Measurements from ENCODE around the gene RGS17.
"Not testable (repeated sequence)": the region's sequence is repeated elsewhere in the genome, so short reads cannot be mapped to it uniquely, and the experiment has no call there.

RGS17 gene

GRCh38 chr6:153123801-153124200, 7.3 kb downstream of the RGS17 start:
- DNase-seq (ENCODE audit: low read depth): no peak

- no peak for DNase-seq (ENCODE audit: low read depth)
These were observed 9.8 kb downstream of the RGS17 start for GRCh38 chr6:153121311-153121710.

GRCh38 chr6:153117986-153118879, 12.8 kb downstream of the RGS17 start:
- peak; percentile 75 for DNase-seq (ENCODE audit: low read depth)

GRCh38 chr6:153111082-153111481, 20.0 kb downstream of the RGS17 start:
- not testable (repeated sequence) for DNase-seq (ENCODE audit: low read depth)

GRCh38 chr6:153110612-153111011, 20.5 kb downstream of the RGS17 start:
- DNase-seq (ENCODE audit: low read depth): not testable (repeated sequence)

GRCh38 chr6:153108315-153108714, 22.8 kb downstream of the RGS17 start:
- no peak for DNase-seq (ENCODE audit: low read depth)

- DNase-seq (ENCODE audit: low read depth): no peak
These were observed 25.1 kb downstream of the RGS17 start for GRCh38 chr6:153106021-153106420.

- DNase-seq (ENCODE audit: low read depth): no peak
These were observed 26.9 kb downstream of the RGS17 start for GRCh38 chr6:153104220-153104619.

GRCh38 chr6:153103319-153103655, 27.8 kb downstream of the RGS17 start:
- DNase-seq (ENCODE audit: low read depth): no peak

GRCh38 chr6:153102605-153103318, 28.3 kb downstream of the RGS17 start:
- no peak for DNase-seq (ENCODE audit: low read depth)

- no peak for DNase-seq (ENCODE audit: low read depth)
These were observed 29.6 kb downstream of the RGS17 start for GRCh38 chr6:153101461-153101860.

- no peak for DNase-seq (ENCODE audit: low read depth)
These were observed 31.4 kb downstream of the RGS17 start for GRCh38 chr6:153099636-153100035.

GRCh38 chr6:153096792-153097191, 34.3 kb downstream of the RGS17 start:
- no peak for DNase-seq (ENCODE audit: low read depth)

- no peak for DNase-seq (ENCODE audit: low read depth)
These were observed 35.1 kb downstream of the RGS17 start for GRCh38 chr6:153096031-153096430.

- DNase-seq (ENCODE audit: low read depth): peak; percentile 67
These were observed 38.7 kb downstream of the RGS17 start for GRCh38 chr6:153092082-153093013.

- peak; percentile 69 for DNase-seq (ENCODE audit: low read depth)
These were observed 40.7 kb downstream of the RGS17 start for GRCh38 chr6:153090241-153090930.

GRCh38 chr6:153088796-153089195, 42.3 kb downstream of the RGS17 start:
- no peak for DNase-seq (ENCODE audit: low read depth)

GRCh38 chr6:153087436-153087835, 43.6 kb downstream of the RGS17 start:
- DNase-seq (ENCODE audit: low read depth): no peak

- no peak for DNase-seq (ENCODE audit: low read depth)
These were observed 44.7 kb downstream of the RGS17 start for GRCh38 chr6:153086225-153086990.

GRCh38 chr6:153085239-153085638, 45.8 kb downstream of the RGS17 start:
- no peak for DNase-seq (ENCODE audit: low read depth)

GRCh38 chr6:153084393-153084792, 46.7 kb downstream of the RGS17 start:
- no peak for DNase-seq (ENCODE audit: low read depth)
